ENCODE results near the gene SLC36A3.
"Not testable (repeated sequence)": the region's sequence is repeated elsewhere in the genome, so short reads cannot be mapped to it uniquely, and the experiment has no call there.

The SLC36A3 gene

DNA sequence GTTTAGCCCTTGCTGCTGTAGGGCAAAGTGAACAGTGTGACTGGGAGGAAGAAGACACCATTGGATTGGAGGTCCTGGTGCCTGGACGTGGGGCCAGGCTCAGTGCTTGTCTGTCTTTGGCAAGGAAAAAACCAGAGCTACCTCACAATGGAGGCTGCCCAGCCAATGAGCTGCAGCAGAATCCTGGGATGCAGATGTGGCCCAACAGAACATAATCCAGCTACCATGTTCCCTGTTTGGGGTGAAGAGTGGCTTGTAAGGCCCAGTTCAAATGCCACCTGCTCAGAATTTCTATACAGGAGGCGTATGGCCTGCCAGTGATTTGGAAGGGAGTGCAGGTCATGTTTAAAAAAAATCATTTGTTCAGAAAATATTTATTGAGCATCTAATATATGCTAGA, at the start of gene SLC36A3:
Gene SLC36A3 (minus strand): TSS at position 101 of the 400 bp plus-strand sequence. CDS start 412 bp downstream, outside the sequence.
- no peak for DNase-seq

- no peak for DNase-seq
Observed at GRCh38 chr5:151351671-151352070, 48.1 kb upstream of the SLC36A3 start.

GRCh38 chr5:151348789-151349188, 45.2 kb upstream of the SLC36A3 start:
- DNase-seq, result no peak

GRCh38 chr5:151347369-151347768, 43.8 kb upstream of the SLC36A3 start, which contains the start of gene SLC36A2:
Gene SLC36A2, minus strand, starts transcription at chr5:151347559. Its CDS starts 99 bp downstream, at chr5:151347460.
- DNase-seq, result no peak

GRCh38 chr5:151345808-151346478, 42.4 kb upstream of the SLC36A3 start:
- DNase-seq, result no peak

DNA sequence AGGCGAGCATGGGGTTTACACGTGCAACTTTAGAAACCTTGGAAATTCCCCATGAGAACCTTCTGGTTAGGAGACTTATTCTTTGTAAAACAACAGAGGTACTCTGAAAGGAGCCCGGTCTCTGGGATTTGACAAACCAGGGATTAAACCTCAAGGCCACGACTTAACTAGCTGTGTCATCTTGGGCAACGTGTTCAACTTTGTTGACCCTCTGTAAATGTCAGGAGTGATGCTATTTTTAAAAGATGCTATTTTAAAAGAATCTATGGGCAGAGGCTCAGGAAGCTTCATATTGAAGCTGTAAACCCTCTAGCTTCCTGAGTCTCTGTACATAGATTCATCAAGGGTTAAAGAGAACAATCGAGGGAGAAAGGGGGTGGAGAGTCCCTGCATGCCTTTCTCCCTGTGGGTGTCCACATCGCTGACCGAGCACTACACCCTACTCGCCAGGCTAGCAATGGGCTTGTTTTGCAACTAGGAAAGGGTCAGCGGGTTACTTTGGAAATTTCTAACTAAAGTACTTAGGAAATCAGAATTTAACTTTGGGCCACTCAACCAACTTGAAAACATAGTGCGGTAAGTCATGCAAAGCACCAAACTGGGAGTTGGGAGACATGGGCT, 41.7 kb upstream of the SLC36A3 start:
- DNase-seq, result no peak

DNA sequence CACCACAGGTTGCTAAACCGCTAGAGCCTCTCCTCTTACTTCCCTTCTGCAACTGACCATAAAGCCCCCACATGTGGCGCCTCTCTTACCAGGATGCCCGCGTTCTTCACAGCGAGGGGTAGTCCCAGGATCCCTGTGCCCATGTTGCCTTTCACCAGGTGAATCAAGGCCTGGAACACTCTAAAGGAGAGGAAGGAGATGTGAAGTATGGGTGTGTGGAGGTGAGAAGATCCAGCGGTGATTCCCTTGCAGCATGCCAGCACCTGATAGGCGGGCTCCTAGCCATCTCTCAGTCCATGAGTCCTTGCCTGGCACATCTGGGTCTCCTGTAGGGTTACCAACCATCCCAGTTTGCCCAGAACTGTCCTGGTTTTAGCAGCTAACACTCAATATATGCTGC, 40.5 kb upstream of the SLC36A3 start:
- no peak for DNase-seq

DNA sequence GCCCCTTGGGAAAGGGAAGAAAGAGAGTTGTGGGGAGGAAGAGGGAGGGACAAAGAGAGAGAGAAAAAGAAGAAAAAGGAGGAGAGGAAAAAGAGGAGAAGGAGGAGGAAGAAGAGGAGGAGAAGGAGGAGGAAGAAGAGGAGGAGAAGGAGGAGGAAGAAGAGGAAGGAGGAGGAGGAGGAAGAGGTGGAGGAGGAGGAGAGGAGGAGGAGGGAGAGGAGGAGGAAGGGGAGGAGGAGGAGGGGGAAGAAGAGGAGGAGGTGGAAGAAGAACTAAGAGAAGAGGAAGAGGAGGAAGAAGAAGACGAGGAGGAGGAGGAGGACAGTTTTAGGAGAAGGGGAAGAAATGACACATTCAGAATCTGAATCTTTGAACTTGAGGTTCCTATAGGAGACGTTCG, 36.4 kb upstream of the SLC36A3 start:
- DNase-seq, result no peak

- DNase-seq, result no peak
Observed at GRCh38 chr5:151338734-151339133, 35.2 kb upstream of the SLC36A3 start.

DNA sequence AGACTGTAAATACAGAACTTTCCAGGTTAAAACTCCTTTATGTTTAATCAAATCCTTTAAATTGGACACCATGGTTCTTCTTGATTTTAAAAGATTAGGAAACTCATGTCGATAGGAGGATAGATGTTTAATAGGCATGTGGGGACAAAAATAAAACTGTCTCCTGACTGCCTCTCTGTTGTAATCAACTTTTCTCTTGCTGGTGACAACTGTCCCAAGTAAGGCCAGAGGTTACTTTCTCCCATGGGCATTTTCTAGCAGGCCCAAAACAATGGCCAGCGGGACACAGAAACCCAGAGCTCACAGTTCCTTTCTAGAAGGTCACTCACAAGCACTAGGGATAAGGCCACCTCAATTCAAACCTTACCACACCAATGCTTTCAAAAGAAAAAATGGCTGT, 29.3 kb upstream of the SLC36A3 start:
- no peak for DNase-seq

GRCh38 chr5:151328734-151329133, 25.2 kb upstream of the SLC36A3 start:
- no peak for DNase-seq

GRCh38 chr5:151327585-151327984, 24.0 kb upstream of the SLC36A3 start:
- no peak for DNase-seq

- no peak for DNase-seq
Observed at GRCh38 chr5:151326266-151326665, 22.7 kb upstream of the SLC36A3 start.

DNA sequence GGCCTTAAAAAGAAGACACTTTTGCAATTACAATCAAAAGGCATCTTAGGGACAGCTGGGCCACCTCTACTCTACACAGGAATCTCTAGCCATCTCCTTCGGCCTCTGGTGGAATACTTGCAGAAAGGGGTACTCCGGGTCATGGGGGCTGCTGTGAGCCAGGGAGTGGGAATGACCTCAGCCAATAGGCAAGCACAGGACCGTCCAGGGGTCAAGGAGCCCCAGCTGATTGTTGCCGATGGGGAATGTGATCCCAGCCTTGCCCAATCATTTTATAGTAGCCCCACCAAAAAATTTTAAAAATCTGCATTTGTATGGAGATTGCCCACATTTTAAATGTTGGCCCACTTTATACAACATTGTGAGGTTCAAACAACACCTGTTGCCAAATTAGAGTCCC, 16.9 kb upstream of the SLC36A3 start:
- DNase-seq, result no peak

- DNase-seq, result no peak
Observed at GRCh38 chr5:151318850-151319732, 15.5 kb upstream of the SLC36A3 start.

DNA sequence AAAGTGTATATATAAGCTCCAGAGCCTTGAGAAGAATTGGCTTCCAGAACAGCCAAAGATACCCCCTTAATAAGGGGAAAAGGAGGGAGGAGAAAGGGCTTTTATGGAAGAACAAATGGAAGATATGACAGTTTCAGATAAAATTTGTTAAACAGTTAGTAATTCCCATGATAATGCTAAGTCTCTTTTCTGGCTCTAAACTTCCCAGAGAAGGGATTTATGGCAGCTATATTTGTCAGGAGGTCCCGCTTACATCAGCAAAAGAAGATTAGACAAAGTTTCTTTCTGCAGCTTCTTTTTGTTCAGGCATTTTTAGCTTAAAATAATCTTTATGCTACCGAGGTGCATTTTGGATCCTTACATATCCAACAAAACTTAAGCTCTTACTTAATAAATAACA, 14.3 kb upstream of the SLC36A3 start:
- no peak for DNase-seq

DNA sequence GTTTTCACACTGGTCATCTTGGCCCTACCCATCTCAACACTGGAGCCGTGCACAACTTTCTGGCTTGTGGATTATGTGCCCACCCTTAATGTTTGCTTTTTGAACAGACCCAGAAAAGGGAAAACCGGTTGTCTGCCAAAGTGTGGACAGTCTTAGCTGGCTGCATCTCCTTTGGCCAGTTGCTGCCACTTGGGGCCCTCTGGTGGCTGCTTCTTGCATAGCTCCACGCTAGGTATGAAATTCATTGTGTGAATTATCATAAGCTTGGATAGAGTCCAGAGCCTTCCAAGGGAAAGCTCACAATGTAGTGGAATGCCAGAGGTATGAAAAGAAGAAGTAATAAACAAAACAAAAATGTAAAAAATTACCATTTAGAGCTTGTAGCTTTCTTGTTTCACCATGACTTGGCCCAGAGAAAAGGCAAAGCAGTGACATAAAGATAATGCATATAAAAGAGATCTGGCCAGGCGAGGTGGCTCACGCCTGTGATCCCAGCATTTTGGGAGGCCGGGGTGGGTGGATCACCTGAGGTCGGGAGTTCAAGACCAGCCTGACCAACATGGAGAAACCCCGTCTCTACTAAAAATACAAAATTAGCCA, 12.5 kb upstream of the SLC36A3 start:
- no peak for DNase-seq

GRCh38 chr5:151313357-151313756, 9.8 kb upstream of the SLC36A3 start:
- no peak for DNase-seq

GRCh38 chr5:151312756-151313324, 9.3 kb upstream of the SLC36A3 start:
- no peak for DNase-seq

GRCh38 chr5:151310932-151311331, 7.4 kb upstream of the SLC36A3 start:
- no peak for DNase-seq

- DNase-seq, result not testable (repeated sequence)
Observed at GRCh38 chr5:151309821-151310220, 6.3 kb upstream of the SLC36A3 start.

DNA sequence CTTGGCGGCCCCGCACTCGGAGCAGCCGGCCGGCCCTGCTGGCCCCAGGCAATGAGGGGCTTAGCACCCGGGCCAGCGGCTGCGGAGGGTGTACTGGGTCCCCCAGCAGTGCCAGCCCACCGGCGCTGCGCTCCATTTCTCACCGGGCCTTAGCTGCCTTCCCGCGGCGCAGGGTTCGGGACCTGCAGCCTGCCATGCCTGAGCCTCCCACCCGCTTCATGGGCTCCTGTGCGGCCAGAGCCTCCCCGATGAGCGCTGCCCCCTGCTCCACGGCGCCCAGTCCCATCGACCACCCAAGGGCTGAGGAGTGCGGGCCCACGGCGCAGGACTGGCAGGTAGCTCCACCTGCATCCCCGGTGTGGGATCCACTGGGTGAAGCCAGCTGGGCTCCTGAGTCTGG, 5.7 kb upstream of the SLC36A3 start:
- not testable (repeated sequence) for DNase-seq
